ENCODE data around the gene ZFAND3.

The ZFAND3 gene

DNA sequence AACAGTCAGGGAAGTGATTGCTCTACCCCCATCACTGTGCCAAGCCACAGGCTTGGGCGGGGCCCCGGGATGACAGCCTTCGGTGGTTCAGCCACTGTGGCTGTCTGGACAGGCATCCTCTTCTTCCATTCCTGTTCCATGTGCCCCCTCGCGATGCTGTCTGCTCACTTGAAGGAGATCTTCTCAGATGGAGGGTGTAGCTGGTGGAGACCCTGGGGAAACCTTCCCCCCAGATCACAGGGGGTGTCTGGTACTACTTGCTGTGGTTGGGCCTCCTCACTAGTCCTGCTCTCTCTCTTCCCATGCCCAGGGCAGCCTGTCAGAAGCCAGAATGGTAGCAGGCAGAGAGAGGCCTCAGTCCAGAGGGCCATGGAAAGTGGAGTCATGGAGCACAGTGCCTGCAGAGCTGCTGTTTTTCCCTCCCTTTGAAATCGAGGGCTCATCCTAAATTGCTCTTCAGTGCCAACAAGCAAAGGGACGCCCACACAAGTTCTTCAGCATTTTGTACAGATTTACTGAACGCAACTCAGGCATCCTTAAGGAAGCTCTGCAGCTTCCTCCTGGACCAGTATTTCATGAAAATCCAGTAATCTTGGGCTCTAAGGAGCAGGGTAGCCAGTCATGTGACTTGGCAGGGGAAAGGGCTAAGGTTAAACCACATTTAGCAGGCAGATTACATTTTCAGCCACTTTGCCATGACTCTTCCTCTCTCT is 326.6 kb downstream of the ZFAND3 start:
- no peak for TF ChIP-seq CTCF (IDR thresholded peaks at IDR 0.05; ENCODE audit: borderline replicate concordance, control extremely low read depth, extremely low read depth, insufficient read depth, missing control alignments)
- in situ Hi-C loops (cut with MboI; ENCODE audit: low sequenced_read_pairs, unreplicated experiment) = no loop called here
- DNase-seq (ENCODE audit: low spot score) = no peak

GRCh38 chr6:38146734-38147027 is 327.2 kb downstream of the ZFAND3 start:
- no peak for TF ChIP-seq CTCF (IDR thresholded peaks at IDR 0.05; ENCODE audit: borderline replicate concordance, control extremely low read depth, extremely low read depth, insufficient read depth, missing control alignments)
- in situ Hi-C loops (cut with MboI; ENCODE audit: low sequenced_read_pairs, unreplicated experiment) = no loop called here
- no peak for DNase-seq (ENCODE audit: low spot score)

DNA sequence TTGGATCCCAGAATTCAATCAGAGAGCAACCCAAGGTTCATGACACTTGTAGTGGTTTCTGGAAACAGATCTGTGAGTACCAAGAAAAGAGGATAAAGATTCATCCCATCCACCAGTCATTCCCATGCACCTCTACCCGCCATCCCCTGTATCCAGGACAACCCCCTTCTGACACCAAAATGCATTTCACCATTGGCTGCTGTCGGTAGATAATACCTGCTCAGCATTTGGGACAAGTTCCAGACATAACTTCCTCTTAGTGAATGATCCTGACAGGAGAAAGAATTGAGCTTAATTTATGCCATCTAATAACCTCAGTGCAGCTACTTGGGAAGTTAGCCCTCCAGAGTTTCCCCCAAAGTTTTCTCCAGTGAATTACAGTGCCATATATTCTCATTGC is 329.1 kb downstream of the ZFAND3 start:
- in situ Hi-C loops (cut with MboI; ENCODE audit: low sequenced_read_pairs, unreplicated experiment) = no loop called here
- TF ChIP-seq CTCF (IDR thresholded peaks at IDR 0.05; ENCODE audit: borderline replicate concordance, control extremely low read depth, extremely low read depth, insufficient read depth, missing control alignments) = no peak
- DNase-seq (ENCODE audit: low spot score) = no peak

GRCh38 chr6:38149531-38149930 is 330.0 kb downstream of the ZFAND3 start:
- in situ Hi-C loops (cut with MboI; ENCODE audit: low sequenced_read_pairs, unreplicated experiment) = no loop called here
- TF ChIP-seq CTCF (IDR thresholded peaks at IDR 0.05; ENCODE audit: borderline replicate concordance, control extremely low read depth, extremely low read depth, insufficient read depth, missing control alignments) = no peak
- DNase-seq (ENCODE audit: low spot score) = no peak

DNA sequence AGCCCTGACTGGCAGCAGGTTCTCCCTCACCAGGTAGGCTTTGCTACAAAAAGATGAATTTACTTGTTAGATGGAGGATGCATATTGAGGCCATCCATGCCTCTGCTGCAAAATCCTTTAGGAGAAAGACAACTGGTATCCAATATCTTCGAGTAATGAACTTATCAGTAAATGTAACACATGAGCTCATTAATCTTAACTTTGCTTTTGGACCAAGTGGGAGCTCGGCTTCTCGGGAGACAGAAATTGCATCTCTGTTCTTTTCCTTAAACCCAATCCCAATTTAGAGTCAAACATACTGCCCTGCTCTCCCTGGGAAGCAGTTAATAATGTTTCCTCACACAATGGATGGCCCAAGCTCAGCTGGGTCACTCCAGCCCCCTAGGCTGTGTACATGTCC is 330.5 kb downstream of the ZFAND3 start:
- DNase-seq (ENCODE audit: low spot score) = no peak
- in situ Hi-C loops (cut with MboI; ENCODE audit: low sequenced_read_pairs, unreplicated experiment) = no loop called here
- TF ChIP-seq CTCF (IDR thresholded peaks at IDR 0.05; ENCODE audit: borderline replicate concordance, control extremely low read depth, extremely low read depth, insufficient read depth, missing control alignments) = no peak

DNA sequence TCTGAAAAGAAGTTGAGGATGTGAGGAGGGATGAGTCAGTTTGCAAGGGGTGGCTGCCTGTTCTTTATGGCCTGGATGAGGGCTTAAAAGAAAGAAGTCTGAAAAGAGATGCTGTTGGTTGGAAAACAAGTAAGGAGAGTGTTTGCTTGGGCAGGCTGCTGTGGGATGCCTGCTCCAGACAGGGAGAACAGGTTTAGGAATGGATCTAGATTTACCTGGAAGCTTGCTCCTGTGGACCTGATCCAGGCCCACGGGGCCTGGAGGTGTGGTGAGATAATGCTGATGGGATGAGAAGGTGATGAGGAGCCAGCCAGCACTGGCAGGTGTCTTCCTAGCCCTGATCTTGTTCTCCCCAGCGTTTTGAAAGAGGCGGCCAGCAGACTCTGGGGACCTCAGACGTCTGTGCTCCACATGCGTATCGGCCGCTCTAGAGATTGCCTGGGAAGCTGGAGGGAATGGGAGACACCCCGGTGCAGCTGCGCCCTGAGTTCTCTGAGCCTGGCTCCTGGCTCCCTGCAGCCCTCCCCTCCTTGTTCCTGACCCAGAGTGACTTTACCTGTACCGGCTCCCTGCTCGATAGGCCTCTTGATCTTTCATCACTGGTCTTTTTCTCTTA is 331.3 kb downstream of the ZFAND3 start:
- no peak for DNase-seq (ENCODE audit: low spot score)
- in situ Hi-C loops (cut with MboI; ENCODE audit: low sequenced_read_pairs, unreplicated experiment) = no loop called here
- no peak for TF ChIP-seq CTCF (IDR thresholded peaks at IDR 0.05; ENCODE audit: borderline replicate concordance, control extremely low read depth, extremely low read depth, insufficient read depth, missing control alignments)

Data from GM13976 (cell line).